Tibial nerve (tissue), 4 donors: Measurements from ENCODE around the gene MSGN1.

ENCODE experiments used
- EP300 ChIP-seq, 2 donors: sonication (generic); formaldehyde crosslinking; IDR thresholded peaks; one replicate each; pipeline ENCODE4 v1.6.1; 2017; ENCODE audit warnings: antibody characterized with exemption in 2 of 2, mild to moderate bottlenecking in 1 of 2
- POLR2A ChIP-seq, 2 donors: fragments of 450-650 bp; IDR thresholded peaks; one replicate each; pipeline ENCODE4 v1.6.1; 2017; ENCODE audit warnings: antibody characterized with exemption in 2 of 2, mild to moderate bottlenecking in 2 of 2, moderate library complexity in 2 of 2
- TF ChIP-seq, protein P1 (sequence below), 5 experiments: fragments of 200-600 bp in 3 of 5; fragments of 450-650 bp in 2 of 5; sonication (generic) in 3 of 5; IDR thresholded peaks; one replicate each; pipeline ENCODE4 v1.5.1; 2016 to 2019; ENCODE audit warnings: antibody characterized with exemption in 5 of 5, mild to moderate bottlenecking in 3 of 5, moderate library complexity in 2 of 5

DNA sequence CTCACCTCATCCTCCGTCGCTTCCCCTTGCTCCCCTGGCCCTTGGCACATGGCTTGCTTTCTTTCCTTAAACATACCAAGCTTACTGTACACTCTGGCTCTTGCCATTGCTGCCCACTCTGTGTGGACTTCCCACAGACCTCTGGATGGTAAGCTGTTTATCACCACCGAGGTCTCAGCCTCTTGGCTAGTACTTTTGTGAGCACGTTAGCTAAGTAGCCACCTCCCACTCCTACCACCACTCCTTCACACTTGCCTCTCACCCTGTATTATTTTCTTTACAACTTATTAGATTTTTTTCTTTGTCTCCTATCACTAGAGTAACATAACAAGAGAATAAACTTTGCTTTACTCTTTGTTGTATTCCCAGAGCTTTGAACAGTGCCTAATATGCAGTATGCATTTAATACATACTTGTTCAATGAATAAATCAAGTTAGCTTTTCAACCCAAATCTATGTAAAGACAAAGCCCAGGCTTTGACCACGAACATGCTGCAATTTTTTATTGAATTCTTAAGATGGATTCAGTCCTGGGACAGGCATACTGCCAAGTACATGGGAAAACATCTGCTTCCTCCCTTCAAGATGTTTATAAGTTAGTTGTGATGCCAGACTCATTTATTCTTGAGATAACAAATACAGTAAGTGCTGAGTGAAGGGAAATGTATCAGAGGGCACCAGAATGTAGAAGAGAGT, 25.0 kb upstream of the MSGN1 start:
- TF ChIP-seq, protein P1, sequence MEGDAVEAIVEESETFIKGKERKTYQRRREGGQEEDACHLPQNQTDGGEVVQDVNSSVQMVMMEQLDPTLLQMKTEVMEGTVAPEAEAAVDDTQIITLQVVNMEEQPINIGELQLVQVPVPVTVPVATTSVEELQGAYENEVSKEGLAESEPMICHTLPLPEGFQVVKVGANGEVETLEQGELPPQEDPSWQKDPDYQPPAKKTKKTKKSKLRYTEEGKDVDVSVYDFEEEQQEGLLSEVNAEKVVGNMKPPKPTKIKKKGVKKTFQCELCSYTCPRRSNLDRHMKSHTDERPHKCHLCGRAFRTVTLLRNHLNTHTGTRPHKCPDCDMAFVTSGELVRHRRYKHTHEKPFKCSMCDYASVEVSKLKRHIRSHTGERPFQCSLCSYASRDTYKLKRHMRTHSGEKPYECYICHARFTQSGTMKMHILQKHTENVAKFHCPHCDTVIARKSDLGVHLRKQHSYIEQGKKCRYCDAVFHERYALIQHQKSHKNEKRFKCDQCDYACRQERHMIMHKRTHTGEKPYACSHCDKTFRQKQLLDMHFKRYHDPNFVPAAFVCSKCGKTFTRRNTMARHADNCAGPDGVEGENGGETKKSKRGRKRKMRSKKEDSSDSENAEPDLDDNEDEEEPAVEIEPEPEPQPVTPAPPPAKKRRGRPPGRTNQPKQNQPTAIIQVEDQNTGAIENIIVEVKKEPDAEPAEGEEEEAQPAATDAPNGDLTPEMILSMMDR (IDR thresholded peaks at IDR 0.05), result no peak
- TF ChIP-seq POLR2A (IDR thresholded peaks at IDR 0.05) (no peak), EP300 (IDR thresholded peaks at IDR 0.05) (no peak)
